GM12875 (cell line): ENCODE data around the gene CNTN1.

ENCODE experiments used
- H3K4me3 ChIP-seq: one replicate; pipeline ENCODE4 v1.5.1; 2011; ENCODE audit warnings: low read depth, low read length, control low read depth
- CTCF ChIP-seq: IDR thresholded peaks from 2 replicates; pipeline ENCODE4 v1.5.1; 2011; ENCODE audit warnings: low read depth, mild to moderate bottlenecking, control low read depth, inconsistent platforms, low read length, moderate library complexity, borderline replicate concordance; ENCODE audit not compliant: insufficient read depth

The CNTN1 gene

GRCh38 chr12:40834321-40834720 lies 142.1 kb downstream of the CNTN1 start:
- TF ChIP-seq CTCF: no peak
- no peak overlapping the region for H3K4me3 ChIP-seq

GRCh38 chr12:40837891-40838429 lies 145.7 kb downstream of the CNTN1 start:
- no peak overlapping the region for H3K4me3 ChIP-seq
- no peak for TF ChIP-seq CTCF

- no peak for TF ChIP-seq CTCF
- no peak overlapping the region for H3K4me3 ChIP-seq
These were observed 151.3 kb downstream of the CNTN1 start for GRCh38 chr12:40843495-40843894.

GRCh38 chr12:40853221-40853620 lies 161.0 kb downstream of the CNTN1 start:
- no peak for TF ChIP-seq CTCF
- no peak overlapping the region for H3K4me3 ChIP-seq

- H3K4me3 ChIP-seq: no peak overlapping the region
- no peak for TF ChIP-seq CTCF
These were observed 162.4 kb downstream of the CNTN1 start for GRCh38 chr12:40854604-40855003.

GRCh38 chr12:40864891-40865290 lies 172.7 kb downstream of the CNTN1 start:
- no peak overlapping the region for H3K4me3 ChIP-seq
- no peak for TF ChIP-seq CTCF

GRCh38 chr12:40870981-40871380 lies 178.7 kb downstream of the CNTN1 start:
- H3K4me3 ChIP-seq: no peak overlapping the region
- TF ChIP-seq CTCF: no peak
